ENCODE measurements around the gene UBE2Q2.

UBE2Q2 gene

DNA sequence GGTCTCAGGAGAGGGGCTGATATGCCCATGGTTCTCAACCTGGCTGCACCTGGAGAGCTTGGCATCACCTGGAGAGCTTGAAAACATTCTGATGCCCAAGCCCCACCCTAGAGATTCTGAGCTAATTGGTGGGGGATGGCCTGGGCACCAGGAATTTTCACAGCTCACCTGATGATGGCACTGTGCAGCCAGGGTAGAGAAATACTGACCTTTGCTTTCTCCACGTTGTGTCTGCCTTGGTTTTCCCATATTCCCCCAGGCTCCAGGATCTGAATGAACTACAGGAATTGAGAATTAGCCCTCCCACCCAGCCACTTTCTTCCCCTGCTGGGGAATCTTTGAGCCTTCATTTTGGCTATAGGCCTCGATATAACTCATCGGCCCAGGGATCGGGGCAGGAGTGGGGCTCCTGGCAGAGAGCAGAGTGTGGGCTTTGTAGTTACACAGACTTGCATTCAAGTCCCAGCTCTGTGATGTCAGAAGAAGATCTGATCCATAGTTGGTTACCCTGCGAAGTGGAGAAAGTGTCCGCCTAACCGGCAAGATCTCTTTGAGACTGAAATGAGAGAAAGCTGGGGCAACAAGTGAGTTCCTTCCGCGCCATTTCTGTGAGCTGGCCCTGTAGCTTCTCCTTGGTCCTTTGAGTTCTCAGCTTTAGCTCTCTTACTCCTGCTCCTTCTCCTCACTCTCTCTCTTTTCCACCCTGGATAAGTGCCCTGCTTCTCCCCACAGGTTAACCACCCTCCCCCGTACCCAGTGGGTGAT is 33.1 kb upstream of the UBE2Q2 start:
- TF ChIP-seq, protein P1, sequence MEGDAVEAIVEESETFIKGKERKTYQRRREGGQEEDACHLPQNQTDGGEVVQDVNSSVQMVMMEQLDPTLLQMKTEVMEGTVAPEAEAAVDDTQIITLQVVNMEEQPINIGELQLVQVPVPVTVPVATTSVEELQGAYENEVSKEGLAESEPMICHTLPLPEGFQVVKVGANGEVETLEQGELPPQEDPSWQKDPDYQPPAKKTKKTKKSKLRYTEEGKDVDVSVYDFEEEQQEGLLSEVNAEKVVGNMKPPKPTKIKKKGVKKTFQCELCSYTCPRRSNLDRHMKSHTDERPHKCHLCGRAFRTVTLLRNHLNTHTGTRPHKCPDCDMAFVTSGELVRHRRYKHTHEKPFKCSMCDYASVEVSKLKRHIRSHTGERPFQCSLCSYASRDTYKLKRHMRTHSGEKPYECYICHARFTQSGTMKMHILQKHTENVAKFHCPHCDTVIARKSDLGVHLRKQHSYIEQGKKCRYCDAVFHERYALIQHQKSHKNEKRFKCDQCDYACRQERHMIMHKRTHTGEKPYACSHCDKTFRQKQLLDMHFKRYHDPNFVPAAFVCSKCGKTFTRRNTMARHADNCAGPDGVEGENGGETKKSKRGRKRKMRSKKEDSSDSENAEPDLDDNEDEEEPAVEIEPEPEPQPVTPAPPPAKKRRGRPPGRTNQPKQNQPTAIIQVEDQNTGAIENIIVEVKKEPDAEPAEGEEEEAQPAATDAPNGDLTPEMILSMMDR (IDR thresholded peaks at IDR 0.05; ENCODE audit: extremely low read depth, missing control alignments) = peak; percentile 41
- peak; percentile 34 for DNase-seq (ENCODE audit: low spot score)

DNA sequence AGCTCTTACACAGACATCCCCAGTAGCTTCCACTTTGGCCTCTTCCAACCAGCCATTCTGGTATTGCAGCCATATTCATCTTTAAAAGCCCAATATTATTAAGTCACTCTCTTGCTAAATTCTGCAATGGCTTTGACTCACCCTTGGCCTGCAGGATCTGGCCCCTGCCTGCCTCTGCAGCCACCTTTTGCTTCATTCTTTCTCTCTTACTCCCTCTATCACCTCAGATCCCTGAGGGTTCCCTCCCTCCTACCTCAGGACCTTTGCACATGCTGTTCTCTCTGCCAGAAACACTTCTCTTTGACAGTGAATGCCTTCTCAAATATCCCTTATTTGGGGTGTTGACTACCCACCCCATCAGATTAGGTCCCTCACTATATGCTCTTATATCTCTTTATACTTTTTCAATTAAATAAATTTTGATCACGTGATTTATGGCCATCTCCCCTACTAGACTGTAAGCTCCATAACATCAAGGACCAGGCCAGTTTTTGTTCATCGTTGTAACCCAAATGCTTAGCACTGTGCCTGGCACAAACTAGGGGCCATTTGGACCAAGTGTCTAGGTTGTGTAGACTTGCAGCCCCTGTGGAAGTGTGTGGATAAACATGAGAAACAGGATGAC is 32.3 kb upstream of the UBE2Q2 start:
- no peak for DNase-seq (ENCODE audit: low spot score)

DNA sequence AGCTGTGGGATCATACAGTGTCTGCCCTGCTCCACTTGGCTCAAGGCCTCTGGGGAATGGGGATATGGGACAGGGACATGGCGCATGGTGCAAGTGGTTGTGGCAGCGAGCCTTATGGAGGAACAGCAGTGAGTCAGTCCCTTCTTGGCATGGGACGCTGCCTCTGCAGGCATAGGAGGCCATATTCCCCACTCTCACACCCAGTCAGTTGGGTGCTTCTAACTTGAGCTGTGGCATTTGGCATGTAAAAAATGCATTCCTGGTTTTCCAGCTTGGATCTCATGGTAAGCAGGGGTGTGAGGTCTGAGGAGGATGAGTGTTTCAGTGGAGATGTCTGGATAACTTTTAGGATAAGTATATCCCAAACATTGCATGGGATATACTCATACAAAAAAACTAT is 31.6 kb upstream of the UBE2Q2 start:
- no peak for DNase-seq (ENCODE audit: low spot score)
- TF ChIP-seq, protein P1 (IDR thresholded peaks at IDR 0.05; ENCODE audit: extremely low read depth, missing control alignments) = no peak

More for the DNA sequence above, 32.3 kb upstream of the UBE2Q2 start:
- TF ChIP-seq, protein P1 (IDR thresholded peaks at IDR 0.05; ENCODE audit: extremely low read depth, missing control alignments) = no peak

DNA sequence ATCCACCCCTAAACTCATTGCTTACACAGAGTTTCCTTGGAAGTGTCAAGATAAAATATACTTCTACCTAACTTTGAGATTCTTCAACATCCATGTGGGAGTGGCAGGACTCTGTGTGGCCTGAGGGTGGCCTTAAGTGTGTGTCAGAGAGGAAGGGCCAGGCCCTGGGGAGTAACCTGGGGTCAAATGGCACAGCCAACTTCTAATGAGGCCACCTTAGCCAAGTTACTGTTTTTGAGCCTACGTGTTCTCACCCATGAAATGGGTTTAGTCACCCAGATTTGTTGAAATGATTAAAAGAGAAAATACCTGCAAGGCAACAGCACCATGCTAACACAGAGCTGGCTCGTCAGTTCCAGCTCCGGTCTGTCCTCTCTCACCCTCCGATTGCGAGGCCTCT is 28.5 kb upstream of the UBE2Q2 start:
- TF ChIP-seq, protein P1 (IDR thresholded peaks at IDR 0.05; ENCODE audit: extremely low read depth, missing control alignments) = peak; percentile 6
- DNase-seq (ENCODE audit: low spot score) = no peak

DNA sequence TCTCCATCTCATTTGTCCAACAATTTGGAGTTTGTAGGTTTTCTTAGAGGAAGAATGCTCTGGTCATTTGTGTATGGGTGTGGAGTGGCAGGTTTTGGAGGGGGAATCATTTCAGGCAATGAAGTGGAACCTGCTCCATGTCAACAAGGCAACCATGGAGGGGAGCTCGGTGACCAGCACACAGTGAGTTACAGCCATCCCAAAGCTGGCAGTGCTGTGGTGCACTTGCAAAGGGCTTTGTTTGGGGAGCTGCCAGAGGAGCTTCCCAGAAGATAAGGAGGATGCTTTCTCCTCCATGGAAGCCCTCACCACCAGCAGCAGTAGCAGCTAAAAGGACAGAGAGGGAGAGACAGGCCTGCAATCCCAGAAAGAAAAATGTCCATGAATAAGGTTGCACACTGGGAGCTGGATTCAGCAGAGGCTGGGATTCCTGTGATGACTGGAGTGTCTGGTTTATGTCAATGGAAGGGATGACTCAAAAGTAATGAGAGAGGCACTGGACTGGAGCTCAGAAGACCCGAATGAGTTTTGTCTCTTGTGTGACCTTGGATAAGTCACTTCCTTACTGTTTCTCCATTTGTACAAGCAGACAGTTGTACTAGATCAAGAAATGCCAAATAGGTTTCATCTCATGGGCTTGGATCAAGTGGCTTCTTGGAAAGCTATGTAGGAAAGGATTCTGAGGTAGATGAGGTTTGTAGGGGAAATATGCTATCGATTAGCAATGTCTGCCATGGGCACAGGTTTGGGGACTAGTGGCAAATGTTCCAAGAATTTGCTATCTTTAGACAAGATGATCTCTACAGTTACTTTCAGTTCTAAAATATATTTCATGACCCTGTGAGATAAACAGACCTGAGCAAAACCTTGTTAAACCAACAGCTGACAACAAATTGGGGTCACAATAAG is 27.2 kb upstream of the UBE2Q2 start:
- TF ChIP-seq, protein P1 (IDR thresholded peaks at IDR 0.05; ENCODE audit: extremely low read depth, missing control alignments) = no peak
- no peak for DNase-seq (ENCODE audit: low spot score)

DNA sequence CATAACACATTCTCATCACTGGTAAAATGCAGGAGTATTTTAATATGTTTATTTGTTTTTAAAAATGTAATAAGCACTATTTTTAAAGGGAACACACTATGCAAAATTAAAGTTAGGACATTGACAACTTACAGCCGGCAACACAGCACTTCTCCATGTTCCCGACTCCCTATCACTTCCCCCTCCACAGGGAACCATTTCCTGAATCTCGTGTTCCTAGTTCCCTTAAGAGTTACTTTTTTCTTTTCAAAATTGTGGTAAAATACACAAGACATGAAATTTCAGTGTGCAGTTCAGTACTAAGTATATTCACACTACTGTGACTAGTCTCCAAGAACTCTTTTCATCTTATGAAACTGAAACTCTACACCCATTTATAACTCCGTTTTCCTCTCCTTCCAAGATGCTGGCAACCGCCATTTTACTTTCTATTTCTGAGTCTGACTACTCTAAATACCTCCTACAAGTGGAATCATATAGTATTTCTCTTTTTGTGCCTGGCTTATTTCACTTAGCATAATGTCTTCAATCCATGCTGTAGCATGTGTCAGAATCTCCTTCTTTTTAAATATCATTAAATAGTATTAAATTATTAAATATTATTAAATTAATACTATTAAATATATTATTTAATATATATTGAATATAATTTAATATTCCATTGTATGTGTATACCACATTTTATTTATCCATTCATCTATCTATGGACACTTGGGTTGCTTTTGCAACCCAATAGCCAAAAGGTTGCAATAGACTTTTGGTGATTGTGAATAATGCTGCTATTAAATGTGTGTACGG is 25.9 kb upstream of the UBE2Q2 start:
- DNase-seq (ENCODE audit: low spot score) = no peak
- TF ChIP-seq, protein P1 (IDR thresholded peaks at IDR 0.05; ENCODE audit: extremely low read depth, missing control alignments) = no peak

Measured in GM20000 (cell line).